Gastrocnemius medialis (tissue), 4 donors: ENCODE data around the gene TMEM132C.

ENCODE experiments used
- CTCF ChIP-seq, 5 experiments: fragments of 450-650 bp in 3 of 5; fragments of 200-600 bp in 2 of 5; sonication (generic) in 2 of 5; IDR thresholded peaks in 4 of 5; conservative IDR thresholded peaks in 1 of 5; 1 replicate in 4 of 5; 2 replicates in 1 of 5; pipeline ENCODE4 v1.5.1; 2016 to 2019; ENCODE audit warnings: antibody characterized with exemption in 5 of 5, mild to moderate bottlenecking in 3 of 5, moderate library complexity in 3 of 5
- POLR2A ChIP-seq, 2 donors: fragments of 450-650 bp; IDR thresholded peaks; one replicate each; pipeline ENCODE4 v1.6.1; 2017; ENCODE audit warnings: antibody characterized with exemption in 2 of 2, mild to moderate bottlenecking in 2 of 2, moderate library complexity in 2 of 2

GRCh38 chr12:128660532-128661225 lies 393.7 kb downstream of the TMEM132C start:
- TF ChIP-seq POLR2A (IDR thresholded peaks at IDR 0.05) (no peak), CTCF (IDR thresholded peaks at IDR 0.05 in 4 of 5, conservative IDR thresholded peaks at IDR 0.05 in 1 of 5) (no peak)
